Hematopoietic multipotent progenitor cell treated with erythropoietin and hydrocortisone succinate and interleukin-3 and kit ligand, for 4 days (in vitro differentiated cells): ENCODE measurements around the gene CDK8.
"Not testable (repeated sequence)": the region's sequence is repeated elsewhere in the genome, so short reads cannot be mapped to it uniquely, and the experiment has no call there.

Experiments
- DNase-seq: peaks from one replicate; pipeline ENCODE4 v3.0.0-alpha.2; 2015

The CDK8 gene

DNA sequence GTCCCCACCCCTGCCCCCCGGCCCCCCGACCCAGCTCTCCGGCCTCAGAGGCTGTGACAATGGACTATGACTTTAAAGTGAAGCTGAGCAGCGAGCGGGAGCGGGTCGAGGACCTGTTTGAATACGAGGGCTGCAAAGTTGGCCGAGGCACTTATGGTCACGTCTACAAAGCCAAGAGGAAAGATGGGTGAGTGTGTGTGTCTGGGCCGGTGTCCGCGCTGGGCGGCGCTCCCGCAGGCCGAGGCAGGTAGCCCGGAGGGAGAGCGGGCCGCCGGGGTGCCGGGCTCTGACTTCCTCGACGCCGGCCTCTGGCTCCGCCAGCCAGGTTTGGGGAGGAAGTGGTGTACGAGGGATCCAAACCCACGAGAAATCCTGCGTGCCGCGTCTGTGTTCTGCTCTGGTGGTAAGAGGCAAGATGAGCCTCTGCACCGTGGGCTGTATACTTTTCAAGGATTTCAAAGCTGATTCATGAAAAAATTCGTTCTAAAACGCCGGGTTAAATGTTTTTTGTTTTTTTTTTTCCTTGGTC lies 718 bp downstream of the CDK8 start:
- DNase-seq = peak; percentile 65

DNA sequence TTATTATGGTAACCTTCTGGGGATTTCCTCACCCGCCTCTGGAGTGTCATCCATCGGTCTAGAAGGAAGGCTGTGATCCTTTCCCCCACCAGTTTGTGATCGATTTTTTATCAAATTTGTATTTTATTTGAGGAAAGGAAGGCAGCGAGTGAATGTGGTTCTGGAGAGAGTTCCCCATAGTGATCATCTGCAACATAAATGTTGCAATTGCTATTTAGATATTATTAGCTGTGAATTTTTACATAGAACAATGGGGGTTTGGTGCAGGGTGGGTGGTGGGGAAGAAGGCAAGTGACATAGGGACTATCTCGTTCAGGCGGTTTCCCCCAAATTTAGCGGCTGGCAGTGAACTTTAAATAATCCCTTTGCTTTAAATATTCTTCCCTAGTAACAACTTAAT lies 1.2 kb downstream of the CDK8 start:
- DNase-seq = peak; percentile 10

DNA sequence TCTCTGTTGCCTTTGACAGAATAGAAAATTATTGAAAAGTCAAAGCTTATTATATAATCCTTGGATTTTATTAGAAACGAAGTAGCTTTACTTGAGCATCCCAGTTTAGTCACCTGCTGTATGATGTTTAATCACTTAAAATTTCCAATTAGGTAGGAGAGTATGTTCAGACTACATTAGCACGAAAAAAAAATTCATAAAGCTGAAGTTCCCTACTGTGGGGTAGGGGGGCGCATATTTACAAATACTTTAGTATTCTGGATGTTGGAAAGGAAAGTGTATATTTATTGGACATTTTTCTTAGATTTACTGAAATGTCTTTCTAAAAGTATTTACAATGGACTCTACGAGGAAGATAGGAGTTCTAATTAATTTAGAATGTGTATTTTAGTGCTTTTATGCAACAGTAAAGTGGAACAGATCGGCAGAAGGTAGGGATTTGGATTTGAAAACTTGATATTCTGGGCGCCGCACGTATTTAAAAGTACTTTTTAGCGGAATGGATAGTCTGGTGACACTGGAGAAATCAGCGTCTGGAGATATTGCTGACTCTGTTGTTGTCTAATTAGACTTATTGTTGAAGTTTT lies 1.9 kb downstream of the CDK8 start:
- peak; percentile 69 for DNase-seq

DNA sequence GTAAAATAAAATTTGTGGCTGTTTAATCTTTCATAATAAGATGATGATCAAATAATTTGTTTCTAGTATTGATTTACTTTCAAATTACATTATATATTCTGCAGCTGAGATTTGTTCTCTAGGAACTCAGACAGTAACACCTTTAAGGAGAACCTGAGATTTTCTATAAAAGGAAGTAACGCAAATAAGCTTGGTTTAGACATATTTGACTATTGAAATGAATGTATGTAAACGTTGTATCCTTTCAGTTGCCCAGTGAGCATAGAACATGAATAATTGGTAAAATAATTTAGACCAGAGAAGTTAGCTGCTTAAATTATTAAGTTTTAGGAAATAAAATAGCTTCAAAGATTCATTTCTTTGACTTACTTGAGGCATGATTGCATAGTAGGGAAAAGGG lies 3.1 kb downstream of the CDK8 start:
- no peak for DNase-seq

DNA sequence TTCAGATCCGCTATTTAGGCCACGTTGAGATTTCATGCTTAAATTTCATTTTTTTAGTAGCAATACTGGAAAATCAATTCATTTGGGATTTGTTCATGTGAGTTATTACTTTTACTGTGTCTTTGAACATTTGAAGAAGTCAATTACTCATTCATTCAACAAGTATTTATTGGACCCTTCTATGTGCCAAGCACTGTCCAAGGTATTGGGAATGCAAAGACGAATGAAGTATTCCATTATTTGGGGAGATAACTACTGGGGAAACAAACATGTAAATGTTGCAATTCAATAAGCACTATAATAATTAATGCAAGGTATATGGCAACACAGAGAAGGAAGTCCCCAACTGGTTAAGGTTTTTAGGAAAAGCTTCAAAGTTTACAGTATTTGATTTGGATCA lies 5.7 kb downstream of the CDK8 start:
- DNase-seq = no peak

DNA sequence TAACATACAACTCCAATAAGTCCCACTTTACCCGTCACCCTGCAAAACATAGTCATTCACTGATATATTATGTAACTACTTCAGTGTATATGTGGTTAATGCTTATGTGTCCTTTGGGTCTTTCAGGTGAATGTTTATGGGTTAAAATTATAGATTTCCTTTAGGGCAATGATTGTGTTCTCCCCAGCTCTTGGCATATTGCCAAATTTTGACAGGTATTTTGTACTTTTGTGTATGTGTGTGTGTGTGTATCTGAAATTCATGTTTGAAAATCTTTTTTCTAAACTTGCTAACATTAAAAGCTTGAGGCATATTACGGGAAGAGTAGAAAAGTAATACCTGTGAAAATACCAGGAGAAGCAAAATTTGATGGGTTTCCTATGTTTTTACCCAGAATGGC lies 8.2 kb downstream of the CDK8 start:
- no peak for DNase-seq

DNA sequence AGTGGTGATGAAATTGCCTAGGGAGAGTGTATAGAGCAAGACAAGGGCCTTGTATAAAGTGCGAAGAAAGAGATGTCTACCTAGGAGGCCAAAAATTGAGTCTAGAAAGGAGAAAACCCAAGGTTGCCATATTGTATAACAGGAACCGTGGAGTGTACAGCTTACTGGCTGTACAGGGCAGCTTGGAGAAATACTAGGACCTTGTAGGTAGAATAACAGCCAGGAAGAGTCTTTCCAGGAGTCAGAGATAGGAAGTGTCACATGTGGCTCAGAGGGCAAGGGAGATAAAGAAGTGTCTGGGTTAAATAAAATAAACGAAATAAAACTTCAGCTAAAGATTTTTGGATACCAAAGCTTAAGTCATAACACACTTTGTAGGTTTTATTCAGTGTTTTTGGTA lies 12.4 kb downstream of the CDK8 start:
- no peak for DNase-seq

DNA sequence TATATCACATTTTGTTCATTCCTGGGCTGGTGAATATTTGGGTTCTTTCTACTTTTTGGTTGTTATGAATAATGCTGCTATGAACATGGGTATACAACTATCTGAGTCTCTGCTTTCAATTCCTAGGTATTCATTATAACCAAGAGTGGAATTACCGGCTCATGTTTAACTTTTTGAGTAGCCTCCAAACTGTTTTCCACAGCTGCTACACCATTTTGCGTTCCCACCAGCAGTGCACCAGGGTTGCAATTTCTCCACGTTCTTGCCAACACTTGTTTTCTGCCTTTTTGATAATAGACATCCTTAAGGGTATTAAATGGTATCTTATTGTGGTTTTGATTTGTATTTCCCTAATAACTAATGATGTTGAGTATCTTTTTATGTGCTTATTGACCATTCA lies 16.8 kb downstream of the CDK8 start:
- DNase-seq = no peak

DNA sequence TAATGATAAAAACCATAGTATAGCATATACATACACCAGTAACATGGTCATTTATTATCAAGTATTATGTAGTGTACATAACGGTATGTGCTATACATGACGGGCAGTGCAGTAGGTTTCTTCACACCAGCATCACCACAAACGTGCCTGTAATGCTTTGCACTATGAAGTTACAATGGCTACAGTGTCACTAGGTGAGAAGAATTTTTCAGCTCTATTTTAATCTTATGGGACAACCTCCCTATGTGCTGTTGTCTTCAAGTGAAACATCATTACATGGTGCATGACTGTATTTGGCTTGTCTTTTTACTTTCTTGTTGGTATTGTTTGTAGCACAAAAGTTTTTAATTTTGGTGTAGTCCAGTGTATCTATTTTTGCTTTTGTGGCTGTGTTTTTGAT lies 18.7 kb downstream of the CDK8 start:
- no peak for DNase-seq

DNA sequence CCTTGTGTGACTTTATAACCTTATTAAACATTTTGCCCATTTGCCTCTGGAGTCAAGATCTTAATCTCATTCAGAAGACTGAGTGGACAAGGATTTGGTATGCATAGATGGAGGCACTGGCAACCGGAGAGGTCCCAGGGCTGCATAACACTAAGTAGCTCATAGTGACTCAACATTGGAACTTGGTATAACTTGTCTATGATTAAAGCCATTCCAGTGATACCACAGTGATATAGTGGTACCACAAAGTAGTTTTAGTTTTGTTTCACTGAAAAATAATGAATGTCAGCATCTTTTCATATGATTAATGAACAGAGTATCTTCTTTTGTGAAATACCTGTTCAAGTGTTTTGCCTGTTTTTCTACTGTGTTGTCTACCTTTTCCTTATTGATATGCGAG lies 26.4 kb downstream of the CDK8 start:
- DNase-seq = no peak

DNA sequence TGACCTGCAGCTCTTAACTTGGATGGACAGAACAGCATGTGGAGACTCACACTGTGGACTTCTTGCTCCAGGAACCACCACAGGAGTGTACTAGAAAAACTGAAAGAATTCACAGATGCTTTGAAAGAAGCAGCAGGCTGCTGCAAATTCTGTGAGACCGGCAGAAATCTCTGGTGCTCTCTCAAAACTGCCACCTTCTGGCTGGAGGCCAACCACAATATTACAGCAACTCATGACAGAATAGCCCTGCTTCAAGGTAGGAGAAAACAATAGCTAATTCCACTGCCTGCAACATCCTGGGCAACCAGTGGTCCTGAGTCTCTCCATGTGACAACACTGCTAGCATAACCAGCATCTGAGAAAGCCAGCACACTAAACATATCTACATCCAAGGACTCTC lies 26.9 kb downstream of the CDK8 start:
- peak; percentile 10 for DNase-seq

DNA sequence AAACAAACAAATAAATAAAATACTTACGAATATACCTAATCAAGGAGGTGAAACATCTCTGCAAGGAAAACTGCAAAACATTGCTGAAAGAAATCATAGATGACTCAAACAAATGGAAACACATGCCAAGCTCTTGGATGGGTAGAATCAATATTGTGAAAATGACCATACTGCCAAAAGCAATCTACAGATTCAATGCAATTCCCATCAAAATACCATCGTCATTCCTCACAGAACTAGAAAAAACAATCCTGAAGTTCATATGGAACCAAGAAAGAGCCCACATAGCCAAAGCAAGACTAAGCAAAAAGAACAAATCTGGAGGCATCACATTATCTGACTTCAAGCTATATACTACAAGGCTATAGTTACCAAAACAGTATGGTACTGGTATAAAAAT lies 32.0 kb downstream of the CDK8 start:
- not testable (repeated sequence) for DNase-seq

DNA sequence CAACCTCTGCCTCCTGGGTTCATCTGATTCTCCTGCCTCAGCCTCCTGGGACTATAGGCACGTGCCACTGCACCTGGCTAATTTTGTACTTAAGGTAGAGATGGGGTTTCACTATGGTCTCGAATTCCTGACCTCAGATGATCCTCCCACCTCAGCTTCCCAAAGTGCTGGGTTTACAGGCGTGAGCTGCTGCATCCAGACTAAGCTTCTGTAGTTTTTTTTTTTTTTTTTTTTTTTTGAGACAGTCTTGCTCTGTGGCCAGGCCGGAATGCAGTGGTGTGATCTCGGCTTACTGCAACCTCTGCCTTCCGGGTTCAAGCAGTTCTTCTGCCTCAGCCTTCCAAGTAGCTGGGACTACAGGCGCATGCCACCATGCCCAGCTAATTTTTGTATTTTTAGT lies 34.9 kb downstream of the CDK8 start:
- DNase-seq = not testable (repeated sequence)

DNA sequence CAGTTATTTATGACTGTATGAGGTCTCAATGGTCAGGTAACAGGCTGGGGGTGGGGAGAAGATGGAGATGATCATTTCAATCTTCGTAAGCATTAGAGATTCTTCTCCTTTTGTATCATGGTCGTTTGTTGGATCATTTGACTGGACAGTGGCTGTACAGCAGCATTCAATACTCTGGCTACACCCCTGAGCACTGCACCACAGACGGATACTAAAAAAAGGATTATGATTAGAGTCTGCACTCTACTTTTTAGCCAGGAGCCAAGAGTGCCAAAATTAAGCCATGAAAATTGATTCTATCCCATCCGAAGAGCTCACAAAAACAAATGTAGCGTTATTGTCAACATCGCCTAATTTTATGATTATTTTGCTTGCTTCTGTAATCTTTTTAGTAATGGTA lies 41.9 kb downstream of the CDK8 start:
- no peak for DNase-seq

DNA sequence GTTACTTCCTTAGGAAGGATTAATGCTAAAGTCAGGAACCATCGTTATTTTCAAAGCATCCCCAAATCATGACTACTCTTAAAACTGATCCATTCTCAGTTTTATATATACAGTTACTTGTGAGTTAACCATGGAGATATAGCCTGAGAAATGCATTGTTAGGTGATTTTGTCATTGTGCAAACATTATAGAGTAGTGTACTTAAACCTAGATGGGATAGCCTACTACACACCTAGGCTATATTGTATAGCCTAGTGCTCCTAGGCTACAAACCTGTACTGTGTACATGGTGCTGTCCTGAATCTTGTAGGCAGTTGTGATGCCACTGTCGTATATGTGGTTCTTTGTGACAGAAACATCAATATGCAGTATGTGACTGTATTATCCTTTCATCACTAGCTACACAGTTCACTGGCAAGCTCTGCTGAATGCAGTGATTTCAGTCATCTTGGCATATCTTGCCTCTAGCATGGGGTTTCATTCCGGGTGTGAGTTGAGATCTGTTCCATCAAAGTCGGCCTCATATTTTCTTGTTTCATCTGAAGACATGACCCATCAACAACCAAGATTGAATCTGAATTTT lies 45.3 kb downstream of the CDK8 start:
- DNase-seq = no peak

DNA sequence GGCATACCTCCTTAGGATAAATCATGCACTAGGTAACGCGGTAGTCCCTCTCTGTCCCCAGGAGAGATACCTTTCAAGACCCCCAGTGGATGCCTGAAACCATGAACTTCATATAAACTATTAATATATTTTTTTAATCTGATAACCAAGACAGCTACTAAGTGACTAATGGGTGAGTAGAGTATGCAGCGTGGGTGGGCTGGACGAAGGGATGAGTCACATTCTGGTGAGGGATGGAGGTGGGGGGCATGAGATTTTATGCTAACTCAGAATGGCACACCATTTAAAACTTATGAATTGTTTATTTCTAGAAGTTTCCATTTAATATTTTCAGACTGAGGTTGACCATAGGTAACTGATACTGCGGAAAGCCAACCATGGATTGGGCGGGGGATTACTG lies 46.2 kb downstream of the CDK8 start:
- DNase-seq = peak; percentile 20

DNA sequence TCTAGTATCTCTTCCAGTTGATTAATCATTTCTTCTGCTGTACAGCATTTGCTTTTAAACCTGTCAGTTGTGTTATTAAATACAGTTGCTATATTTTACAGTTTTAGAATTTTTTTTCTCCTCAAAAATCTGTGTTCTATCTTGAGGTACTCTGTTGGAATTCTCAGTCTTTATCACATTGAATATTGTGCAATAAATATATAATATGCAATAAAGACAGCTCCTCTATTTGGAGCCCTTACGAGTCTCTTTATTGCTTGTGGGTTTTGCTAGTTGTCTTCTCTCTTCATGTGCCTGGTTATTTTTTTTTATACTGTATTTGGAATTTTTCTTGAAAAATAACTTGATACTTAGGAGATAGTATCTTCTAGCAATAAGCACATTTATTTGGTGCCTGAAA lies 51.7 kb downstream of the CDK8 start:
- no peak for DNase-seq

DNA sequence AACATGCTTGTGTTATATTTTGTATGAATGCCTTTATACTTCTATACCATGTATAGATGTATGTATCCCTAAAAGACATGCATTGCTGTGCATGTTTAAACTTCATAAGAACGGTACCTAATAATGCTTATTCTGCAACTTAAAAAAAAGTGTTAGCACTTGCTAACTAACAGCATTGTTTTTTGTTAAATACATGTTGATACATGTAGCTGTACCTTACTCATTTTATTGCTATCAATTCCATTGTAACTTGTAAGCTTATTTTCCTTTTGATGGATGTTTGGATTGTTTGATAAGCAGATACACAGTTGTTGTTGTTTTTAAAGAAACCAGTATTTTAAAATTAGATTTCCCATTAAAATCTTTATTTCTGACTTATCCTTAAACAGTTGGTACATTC lies 53.8 kb downstream of the CDK8 start:
- DNase-seq = no peak

DNA sequence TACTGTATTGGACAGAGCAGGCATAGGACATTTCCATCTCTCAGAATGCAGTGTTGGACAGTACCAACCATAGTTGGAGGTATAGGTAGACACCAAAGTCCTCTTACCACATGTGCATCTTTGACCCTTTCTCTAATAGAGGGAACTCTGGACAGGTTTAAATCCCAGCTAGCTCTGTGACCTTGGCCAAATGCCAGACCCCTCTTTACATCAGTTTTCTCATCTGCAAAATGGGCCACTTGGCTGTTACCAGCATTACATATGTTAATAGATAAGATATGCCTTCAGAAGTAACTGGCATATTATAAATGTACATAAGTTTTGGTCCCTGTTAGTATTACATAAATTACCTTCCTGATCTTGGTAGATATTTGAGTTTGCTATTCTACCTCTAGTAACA lies 54.3 kb downstream of the CDK8 start:
- no peak for DNase-seq

DNA sequence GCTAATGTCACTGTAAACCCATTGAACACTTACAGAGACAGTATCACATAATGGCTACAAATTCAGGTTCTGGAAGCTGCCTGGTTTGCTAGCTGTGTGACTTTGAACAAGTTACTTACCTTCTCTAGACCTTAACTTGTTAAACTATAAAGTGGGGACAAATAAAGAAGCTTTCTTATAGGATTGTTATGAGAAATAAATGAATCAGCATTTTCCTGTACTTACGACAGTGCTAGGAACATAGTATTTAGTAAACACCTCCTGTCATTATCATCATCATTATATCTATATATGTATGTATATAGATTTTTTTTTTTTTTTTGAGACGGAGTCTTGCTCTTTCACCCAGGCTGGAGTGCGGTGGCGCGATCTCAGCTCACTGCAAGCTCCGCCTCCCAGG lies 54.9 kb downstream of the CDK8 start:
- no peak for DNase-seq

DNA sequence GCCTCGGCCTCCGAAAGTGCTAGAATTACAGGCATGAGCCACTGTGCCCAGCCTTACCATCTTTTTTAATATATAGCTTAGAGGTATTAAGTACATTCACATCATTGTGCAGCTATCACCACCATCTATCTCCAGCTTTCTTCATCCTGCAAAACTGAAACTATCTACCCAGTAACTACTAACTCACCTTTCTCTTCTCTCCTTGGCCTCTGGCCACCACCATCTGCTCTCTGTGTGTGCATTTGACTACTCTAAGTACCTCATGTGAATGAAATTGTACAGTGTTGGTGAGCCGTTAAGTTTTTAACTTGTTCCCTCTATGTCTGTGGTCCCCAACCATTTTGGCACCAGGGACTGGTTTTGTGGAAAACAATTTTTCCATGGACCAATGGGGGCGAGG lies 56.1 kb downstream of the CDK8 start:
- no peak for DNase-seq

DNA sequence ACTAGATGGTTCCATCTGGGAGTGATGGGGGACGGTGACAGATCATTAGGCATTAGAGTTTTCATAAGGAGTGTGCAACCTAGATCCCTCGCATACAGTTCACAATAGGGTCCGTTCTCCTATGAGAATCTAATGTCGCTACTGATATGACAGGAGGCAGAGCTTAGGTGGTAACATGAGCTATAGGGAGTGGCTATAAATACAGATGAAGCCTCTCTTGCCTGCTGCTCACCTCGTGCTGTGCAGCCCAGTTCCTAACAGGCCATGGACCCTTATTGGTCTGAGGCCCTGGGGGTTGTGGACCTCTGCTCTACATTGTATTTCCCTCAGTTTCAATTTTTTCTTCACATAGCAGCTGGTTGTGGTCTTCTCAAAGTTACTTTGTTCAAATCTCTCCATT lies 56.5 kb downstream of the CDK8 start:
- no peak for DNase-seq

DNA sequence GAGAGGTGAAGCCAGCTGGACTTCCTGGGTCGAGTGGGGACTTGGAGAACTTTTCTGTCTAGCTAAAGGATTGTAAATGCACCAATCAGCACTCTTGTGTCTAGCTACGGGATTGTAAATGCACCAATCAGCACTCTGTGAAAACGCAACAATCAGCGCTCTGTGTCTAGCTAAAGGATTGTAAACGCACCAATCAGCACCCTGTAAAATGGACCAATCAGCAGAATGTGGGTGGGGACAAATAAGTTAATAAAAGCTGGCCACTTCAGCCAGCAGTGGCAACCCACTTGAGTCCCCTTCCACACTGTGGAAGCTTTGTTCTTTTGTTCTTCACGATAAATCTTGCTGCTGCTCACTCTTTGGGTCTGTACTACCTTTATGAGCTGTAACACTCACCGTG lies 58.1 kb downstream of the CDK8 start:
- not testable (repeated sequence) for DNase-seq

DNA sequence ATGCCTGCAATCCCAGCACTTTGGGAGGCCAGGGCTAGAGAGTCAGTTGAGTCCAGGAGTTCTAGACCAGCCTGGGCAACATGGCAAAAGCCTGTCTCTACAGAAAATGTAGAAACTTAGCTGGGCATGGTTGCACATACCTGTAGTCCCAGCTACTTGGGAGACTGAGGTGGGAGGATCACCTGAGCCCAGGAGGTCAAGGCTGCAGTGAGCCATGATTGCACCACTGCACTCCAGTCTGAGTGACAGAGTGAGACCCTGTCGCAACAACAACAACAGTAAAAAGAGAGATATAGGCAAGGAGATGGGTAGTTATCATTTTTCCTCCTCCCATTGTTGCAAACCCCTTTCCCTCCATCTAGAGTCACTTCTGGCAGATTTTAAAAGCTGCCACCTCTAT lies 62.2 kb downstream of the CDK8 start:
- not testable (repeated sequence) for DNase-seq

DNA sequence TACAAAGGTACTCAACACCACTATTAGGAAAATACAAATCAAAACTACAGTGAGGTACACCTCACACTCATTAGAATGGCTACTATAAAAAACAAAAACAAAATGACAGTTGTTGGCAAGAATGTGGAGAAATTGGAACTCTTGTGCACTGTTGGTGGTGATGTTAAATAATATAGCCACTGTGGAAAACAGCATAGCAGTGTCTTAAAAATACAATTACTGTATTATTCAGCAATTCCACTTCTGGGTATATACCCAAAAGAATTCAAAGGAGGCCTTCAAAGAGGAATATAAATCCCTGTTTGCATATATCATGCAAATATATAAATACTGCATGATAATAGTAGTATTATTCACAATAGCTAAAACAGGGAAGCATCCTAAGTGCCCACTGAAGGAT lies 66.8 kb downstream of the CDK8 start:
- DNase-seq = no peak
